HepG2 (cell line): ENCODE measurements around the gene SEPHS1. TPM values are rescaled to one million over a fixed set of nuclear protein-coding genes. Genes with fewer than 3 reads are reported as not detected.

Experiments used
- ARNTL ChIP-seq: sonication (generic); formaldehyde crosslinking; IDR thresholded peaks from 2 replicates; pipeline ENCODE4 v1.4.0; 2020; ENCODE audit warnings: mild to moderate bottlenecking, missing genetic modification reagents
- ELF4 ChIP-seq: sonication (generic); formaldehyde crosslinking; IDR thresholded peaks from 2 replicates; pipeline ENCODE4 v1.5.0; 2020; ENCODE audit warnings: missing genetic modification reagents, mild to moderate bottlenecking, moderate library complexity, borderline replicate concordance
- HIC2 ChIP-seq: sonication (generic); formaldehyde crosslinking; IDR thresholded peaks from 2 replicates; pipeline ENCODE4 v1.9.0; 2022; ENCODE audit warnings: low read depth, missing genetic modification reagents
- HNRNPL ChIP-seq: fragments of 200-400 bp; formaldehyde crosslinking; IDR thresholded peaks from 2 replicates; pipeline ENCODE4 v1.6.1; 2017; ENCODE audit warnings: mild to moderate bottlenecking, low read depth, low read length
- HOXD1 ChIP-seq: sonication (generic); formaldehyde crosslinking; IDR thresholded peaks from 2 replicates; pipeline ENCODE4 v1.5.0; 2020; ENCODE audit warnings: missing genetic modification reagents
- KAT7 ChIP-seq: IDR thresholded peaks from 2 replicates; pipeline ENCODE4 v1.6.1; 2018; ENCODE audit warnings: borderline replicate concordance, missing compliant biosample characterization
- LCORL ChIP-seq, 2 experiments: fragments of 450-650 bp in 1 of 2; sonication (generic) in 1 of 2; formaldehyde crosslinking in 1 of 2; IDR thresholded peaks; 2 replicates each; pipeline versions ENCODE4 v1.5.0 to v1.6.1; 2017 to 2020; ENCODE audit warnings: antibody characterized with exemption in 1 of 2, missing genetic modification reagents in 1 of 2
- MAFK ChIP-seq, 2 experiments: IDR thresholded peaks in 1 of 2; conservative IDR thresholded peaks in 1 of 2; 2 replicates each; pipeline ENCODE4 v1.6.1; 2011; ENCODE audit warnings: improper control_type of control experiment in 2 of 2, low read length in 2 of 2
- MIER2 ChIP-seq: IDR thresholded peaks from 2 replicates; pipeline ENCODE4 v1.6.1; 2016; ENCODE audit warnings: missing biosample characterization, missing genetic modification reagents
- MIXL1 ChIP-seq: IDR thresholded peaks from 2 replicates; pipeline ENCODE4 v1.6.1; 2016
- MYC ChIP-seq: sonication (generic); formaldehyde crosslinking; IDR thresholded peaks from 2 replicates; pipeline ENCODE4 v1.9.0; 2021; ENCODE audit warnings: missing genetic modification reagents, borderline replicate concordance
- NONO ChIP-seq, 2 experiments: fragments of 450-650 bp in 1 of 2; sonication (generic) in 1 of 2; formaldehyde crosslinking in 1 of 2; IDR thresholded peaks in 1 of 2; conservative IDR thresholded peaks in 1 of 2; 2 replicates each; pipeline versions ENCODE4 v1.6.1 to v1.8.0; 2017 to 2022; ENCODE audit warnings: mild to moderate bottlenecking in 1 of 2, missing genetic modification reagents in 1 of 2, moderate library complexity in 1 of 2
- PATZ1 ChIP-seq: sonication (generic); formaldehyde crosslinking; IDR thresholded peaks from 2 replicates; pipeline ENCODE4 v1.4.0; 2020; ENCODE audit warnings: missing genetic modification reagents
- RXRB ChIP-seq: IDR thresholded peaks from 2 replicates; pipeline ENCODE4 v1.6.1; 2016; ENCODE audit warnings: borderline replicate concordance, missing genetic modification reagents, missing compliant biosample characterization
- TEF ChIP-seq: sonication (generic); formaldehyde crosslinking; IDR thresholded peaks from 2 replicates; pipeline ENCODE4 v1.5.0; 2020; ENCODE audit warnings: missing genetic modification reagents
- ZBTB3 ChIP-seq: sonication (generic); formaldehyde crosslinking; IDR thresholded peaks from 2 replicates; pipeline ENCODE4 v1.4.0; 2020; ENCODE audit warnings: low read depth, mild to moderate bottlenecking, moderate library complexity, missing genetic modification reagents, borderline replicate concordance
- ZC3H13 ChIP-seq: sonication (generic); formaldehyde crosslinking; IDR thresholded peaks from 2 replicates; pipeline ENCODE4 v1.8.1; 2023; ENCODE audit warnings: mild to moderate bottlenecking, missing genetic modification reagents, moderate library complexity
- ZMYM3 ChIP-seq: sonication (generic); formaldehyde crosslinking; IDR thresholded peaks from 2 replicates; pipeline ENCODE4 v1.5.1; 2020; ENCODE audit warnings: mild to moderate bottlenecking, missing genetic modification reagents
- ZNF274 ChIP-seq: sonication (generic); formaldehyde crosslinking; IDR thresholded peaks from 2 replicates; pipeline ENCODE4 v1.5.1; 2020; ENCODE audit warnings: mild to moderate bottlenecking, missing genetic modification reagents
- ZNF326 ChIP-seq: sonication (generic); formaldehyde crosslinking; IDR thresholded peaks from 2 replicates; pipeline ENCODE4 v1.4.0; 2020; ENCODE audit warnings: missing genetic modification reagents, borderline replicate concordance
- ZNF335 ChIP-seq: sonication (generic); formaldehyde crosslinking; IDR thresholded peaks from 2 replicates; pipeline ENCODE4 v1.4.0; 2020; ENCODE audit warnings: missing genetic modification reagents
- ZNF44 ChIP-seq: sonication (generic); formaldehyde crosslinking; IDR thresholded peaks from 2 replicates; pipeline ENCODE4 v1.5.1; 2020; ENCODE audit warnings: mild to moderate bottlenecking, missing genetic modification reagents
- ZNF501 ChIP-seq: sonication (generic); formaldehyde crosslinking; IDR thresholded peaks from 2 replicates; pipeline ENCODE4 v1.5.1; 2020; ENCODE audit warnings: mild to moderate bottlenecking, moderate library complexity, missing genetic modification reagents
- ZNF784 ChIP-seq: sonication (generic); formaldehyde crosslinking; IDR thresholded peaks from 2 replicates; pipeline ENCODE4 v1.5.1; 2020; ENCODE audit warnings: missing genetic modification reagents, mild to moderate bottlenecking, borderline replicate concordance
- ZSCAN21 ChIP-seq: sonication (generic); formaldehyde crosslinking; IDR thresholded peaks from 2 replicates; pipeline ENCODE4 v1.8.0; 2022; ENCODE audit warnings: mild to moderate bottlenecking, missing genetic modification reagents, moderate library complexity, borderline replicate concordance
- polyA plus RNA-seq, 8 experiments: library from polyadenylated mRNA; depleted of rRNA in 3 of 8; stranded (reverse) in 7 of 8; unstranded in 1 of 8; fragments of >200 nt; fragmentation: Illumina TruSeq in 4 of 8; extraction: Trizol in 4 of 8; gene quantifications; 2 replicates each; pipeline versions ENCODE4 v1.2.1 to v1.2.3, GENCODE V29; 2011 to 2016; ENCODE audit warnings: low read depth in 4 of 8, missing spikeins in 1 of 8, mixed read lengths in 1 of 8; ENCODE audit not compliant: insufficient read depth in 1 of 8
- total RNA-seq, 5 experiments: library from RNA; depleted of rRNA; stranded (reverse); fragments of >200 nt; fragmentation: Illumina TruSeq; extraction: Trizol; gene quantifications; 2 replicates each; pipeline ENCODE4 v1.2.3, GENCODE V29; 2016; ENCODE audit warnings: low read depth in 1 of 5

Gene SEPHS1
- total and polyA plus RNA-seq, 2 of the 13 experiments (the other 11 are each of a cell fraction or from before 2014, with no cell fraction given), result 57.8 to 61.5 TPM

- TF ChIP-seq ELF4 (CRISPR knock-in tag) (0 out of 2 replicates have a peak, but pooled peaks have one; percentile 60), ZNF326 (CRISPR knock-in tag) (no peak), HNRNPL (no peak), HIC2 (peak; percentile 64; the same call in 1 of the 2 replicates), MYC (no peak), HOXD1 (CRISPR knock-in tag) (no peak), MIXL1 (CRISPR knock-in tag) (peak; percentile 33; the same call in 1 of the 2 replicates), LCORL (IDR thresholded peaks at IDR 0.05) (no peak), LCORL (CRISPR knock-in tag; IDR thresholded peaks at IDR 0.05) (peak; percentile 80), ZSCAN21 (CRISPR knock-in tag) (peak; percentile 61; the same call in 1 of the 2 replicates), ZNF274 (CRISPR knock-in tag) (no peak), RXRB (CRISPR knock-in tag) (peak; percentile 59; the same call in 1 of the 2 replicates), ZMYM3 (CRISPR knock-in tag) (peak; percentile 72), MAFK (conservative IDR thresholded peaks at IDR 0.05 in 1 of 2, IDR thresholded peaks at IDR 0.05 in 1 of 2; ENCODE audit: low read length in 2 of 2) (0 out of 4 replicates have a peak, but pooled peaks of 1 of the 2 experiments have one; percentile 9), NONO (IDR thresholded peaks at IDR 0.05) (no peak), NONO (CRISPR knock-in tag; conservative IDR thresholded peaks at IDR 0.05) (peak; percentile 86), ZNF44 (CRISPR knock-in tag) (0 out of 2 replicates have a peak, but pooled peaks have one; percentile 45), ZNF784 (0 out of 2 replicates have a peak, but pooled peaks have one; percentile 41), PATZ1 (peak; percentile 89), ZC3H13 (CRISPR knock-in tag) (peak; percentile 67; the same call in 1 of the 2 replicates), ZBTB3 (CRISPR knock-in tag) (no peak), MIER2 (CRISPR knock-in tag) (no peak), TEF (CRISPR knock-in tag) (no peak), ZNF335 (no peak; the same call in 1 of the 2 replicates), KAT7 (CRISPR knock-in tag) (peak; percentile 56; the same call in 1 of the 2 replicates), ZNF501 (peak; percentile 88), ARNTL (CRISPR knock-in tag) (peak; percentile 46; the same call in 1 of the 2 replicates)
Measured at GRCh38 chr10:13271552-13272163, 76.4 kb downstream of the SEPHS1 start (continued).
